Loucy (cell line): Measurements from ENCODE around the gene TNFAIP8L2.

Experiments
- H2AFZ ChIP-seq: fragments of 200-600 bp; sonication (generic); 2 replicates; pipeline ENCODE4 v1.6.0; 2016; ENCODE audit warnings: antibody characterized with exemption, mild to moderate bottlenecking, low read length, moderate library complexity
- H3F3A ChIP-seq: fragments of 200-600 bp; 2 replicates; pipeline ENCODE4 v1.6.0; 2016; ENCODE audit warnings: antibody characterized with exemption, low read depth, mild to moderate bottlenecking
- H3K27me3 ChIP-seq: fragments of 200-600 bp; sonication (generic); 2 replicates; pipeline ENCODE4 v1.6.1; 2014; ENCODE audit warnings: low read length, mild to moderate bottlenecking; ENCODE audit not compliant: insufficient read depth, poor library complexity, severe bottlenecking
- H3K36me3 ChIP-seq: fragments of 200-600 bp; sonication (generic); 2 replicates; pipeline ENCODE4 v1.6.1; 2016; ENCODE audit warnings: low read length; ENCODE audit not compliant: insufficient read depth
- H3K4me1 ChIP-seq: fragments of 200-600 bp; sonication (generic); 2 replicates; pipeline ENCODE4 v1.5.1; 2014; ENCODE audit warnings: low read length, mild to moderate bottlenecking; ENCODE audit not compliant: insufficient read depth, poor library complexity, severe bottlenecking
- H3K4me2 ChIP-seq: fragments of 200-600 bp; sonication (generic); 2 replicates; pipeline ENCODE4 v1.6.0; 2014; ENCODE audit warnings: antibody characterized with exemption, low read length, low read depth, mild to moderate bottlenecking; ENCODE audit not compliant: poor library complexity, severe bottlenecking
- H3K4me3 ChIP-seq: fragments of 200-600 bp; sonication (generic); 2 replicates; pipeline ENCODE4 v1.5.1; 2014; ENCODE audit warnings: low read length, mild to moderate bottlenecking, mixed read lengths; ENCODE audit not compliant: poor library complexity, severe bottlenecking
- H3K79me2 ChIP-seq: fragments of 200-600 bp; sonication (generic); 2 replicates; pipeline ENCODE4 v1.6.1; 2014; ENCODE audit warnings: low read length; ENCODE audit not compliant: insufficient read depth
- H3K9ac ChIP-seq: fragments of 200-600 bp; sonication (generic); 2 replicates; pipeline ENCODE4 v1.6.0; 2014; ENCODE audit warnings: mild to moderate bottlenecking, low read depth, low read length, moderate library complexity; ENCODE audit not compliant: poor library complexity, severe bottlenecking
- H3K9me2 ChIP-seq: fragments of 200-600 bp; sonication (generic); replicated peaks from 2 replicates; pipeline ENCODE4 v1.6.1; 2016; ENCODE audit warnings: low read depth, low read length, mixed read lengths
- H3K9me3 ChIP-seq: fragments of 200-600 bp; sonication (generic); 2 replicates; pipeline ENCODE4 v1.6.1; 2014; ENCODE audit warnings: mild to moderate bottlenecking, antibody characterized with exemption, low read length, low read depth; ENCODE audit not compliant: insufficient read depth
- H4K20me1 ChIP-seq: fragments of 200-600 bp; sonication (generic); 2 replicates; pipeline ENCODE4 v1.6.0; 2014; ENCODE audit warnings: antibody characterized with exemption, low read length, mild to moderate bottlenecking; ENCODE audit not compliant: insufficient read depth, poor library complexity, severe bottlenecking
- CTCF ChIP-seq: fragments of 200-600 bp; sonication (generic); conservative IDR thresholded peaks from 2 replicates; pipeline ENCODE4 v1.5.1; 2014; ENCODE audit warnings: mild to moderate bottlenecking, antibody characterized with exemption, low read length
- EZH2phosphoT487 ChIP-seq: fragments of 200-600 bp; IDR thresholded peaks from 2 replicates; pipeline ENCODE4 v1.6.1; 2018; ENCODE audit warnings: antibody characterized with exemption, mild to moderate bottlenecking, moderate library complexity, borderline replicate concordance

TNFAIP8L2 gene

GRCh38 chr1:151147132-151147503 is 9.3 kb upstream of the TNFAIP8L2 start:
- no peaks in the 10 kb centered on the region for H3F3A ChIP-seq
- peak overlapping the region; percentile 98 for H2AFZ ChIP-seq
- H3K4me3 ChIP-seq, result peak overlapping the region; percentile 78
- H3K9me2 ChIP-seq, result no peaks in the 10 kb centered on the region
- TF ChIP-seq CTCF (no peak), EZH2phosphoT487 (no peak)
- H3K4me2 ChIP-seq, result peak overlapping the region; percentile 84
- H3K36me3 ChIP-seq, result no peaks in the 10 kb centered on the region
- peaks cover 7% of the 10 kb centered on the region for H3K4me1 ChIP-seq
- peaks cover 15% of the 10 kb centered on the region for H3K27me3 ChIP-seq
- H4K20me1 ChIP-seq, result no peaks in the 10 kb centered on the region
- no peaks in the 10 kb centered on the region for H3K79me2 ChIP-seq
- H3K9me3 ChIP-seq, result no peaks in the 10 kb centered on the region
- H3K9ac ChIP-seq, result peak overlapping the region; percentile 52

- Histone ChIP-seq H3K9ac (no peak overlapping the region), H3K4me3 (no peak overlapping the region), H3F3A (no peaks in the 10 kb centered on the region), H3K4me1 (peaks cover 7% of the 10 kb centered on the region), H4K20me1 (no peaks in the 10 kb centered on the region), H3K4me2 (no peak overlapping the region), H3K9me2 (no peaks in the 10 kb centered on the region), H3K36me3 (no peaks in the 10 kb centered on the region), H3K9me3 (no peaks in the 10 kb centered on the region), H3K27me3 (peaks cover 15% of the 10 kb centered on the region), H2AFZ (no peak overlapping the region), H3K79me2 (no peaks in the 10 kb centered on the region)
- TF ChIP-seq CTCF (no peak), EZH2phosphoT487 (no peak)
Measured at GRCh38 chr1:151147665-151148064, 8.8 kb upstream of the TNFAIP8L2 start.

- no peaks in the 10 kb centered on the region for H3K27me3 ChIP-seq
- H3K9ac ChIP-seq, result peak overlapping the region; percentile 81
- peak overlapping the region; percentile 76 for H3K4me3 ChIP-seq
- TF ChIP-seq CTCF (no peak), EZH2phosphoT487 (no peak)
- H3K4me2 ChIP-seq, result peak overlapping the region; percentile 80
- H3K9me3 ChIP-seq, result no peaks in the 10 kb centered on the region
- H3K36me3 ChIP-seq, result no peaks in the 10 kb centered on the region
- peak overlapping the region; percentile 79; the same call in 1 of the 2 replicates for H2AFZ ChIP-seq
- H3F3A ChIP-seq, result no peaks in the 10 kb centered on the region
- H4K20me1 ChIP-seq, result no peaks in the 10 kb centered on the region
- peaks cover 32% of the 10 kb centered on the region for H3K4me1 ChIP-seq
- peaks cover 20% of the 10 kb centered on the region; the same call in 1 of the 2 replicates for H3K79me2 ChIP-seq
- no peaks in the 10 kb centered on the region for H3K9me2 ChIP-seq
Measured at GRCh38 chr1:151157067-151157531, 650 bp downstream of the TNFAIP8L2 start.
